H1 (cell line): Measurements from ENCODE around the gene ITPK1.

Experiments used
- POLR2AphosphoS5 ChIP-seq: IDR thresholded peaks from 2 replicates; pipeline ENCODE4 v1.6.1; 2011; ENCODE audit warnings: low read depth, low read length
- RAD21 ChIP-seq, 2 experiments: IDR thresholded peaks in 1 of 2; conservative IDR thresholded peaks in 1 of 2; 2 replicates each; pipeline ENCODE4 v1.6.1; 2011; ENCODE audit warnings: low read depth in 2 of 2, low read length in 2 of 2, improper control_type of control experiment in 1 of 2, inconsistent platforms in 1 of 2, mild to moderate bottlenecking in 1 of 2, moderate library complexity in 1 of 2
- SP4 ChIP-seq: IDR thresholded peaks from 2 replicates; pipeline ENCODE4 v1.6.1; 2012; ENCODE audit warnings: low read length, inconsistent platforms
- TF ChIP-seq, protein P1 (sequence below), 3 experiments: IDR thresholded peaks; 1 replicate in 2 of 3; 2 replicates in 1 of 3; pipeline versions ENCODE4 v1.5.1 to v1.6.1; 2011; ENCODE audit warnings: low read length in 3 of 3, mild to moderate bottlenecking in 3 of 3, inconsistent platforms in 2 of 3, low read depth in 1 of 3, moderate library complexity in 1 of 3; ENCODE audit not compliant: insufficient read depth in 1 of 3; ENCODE audit errors: control extremely low read depth in 1 of 3

DNA sequence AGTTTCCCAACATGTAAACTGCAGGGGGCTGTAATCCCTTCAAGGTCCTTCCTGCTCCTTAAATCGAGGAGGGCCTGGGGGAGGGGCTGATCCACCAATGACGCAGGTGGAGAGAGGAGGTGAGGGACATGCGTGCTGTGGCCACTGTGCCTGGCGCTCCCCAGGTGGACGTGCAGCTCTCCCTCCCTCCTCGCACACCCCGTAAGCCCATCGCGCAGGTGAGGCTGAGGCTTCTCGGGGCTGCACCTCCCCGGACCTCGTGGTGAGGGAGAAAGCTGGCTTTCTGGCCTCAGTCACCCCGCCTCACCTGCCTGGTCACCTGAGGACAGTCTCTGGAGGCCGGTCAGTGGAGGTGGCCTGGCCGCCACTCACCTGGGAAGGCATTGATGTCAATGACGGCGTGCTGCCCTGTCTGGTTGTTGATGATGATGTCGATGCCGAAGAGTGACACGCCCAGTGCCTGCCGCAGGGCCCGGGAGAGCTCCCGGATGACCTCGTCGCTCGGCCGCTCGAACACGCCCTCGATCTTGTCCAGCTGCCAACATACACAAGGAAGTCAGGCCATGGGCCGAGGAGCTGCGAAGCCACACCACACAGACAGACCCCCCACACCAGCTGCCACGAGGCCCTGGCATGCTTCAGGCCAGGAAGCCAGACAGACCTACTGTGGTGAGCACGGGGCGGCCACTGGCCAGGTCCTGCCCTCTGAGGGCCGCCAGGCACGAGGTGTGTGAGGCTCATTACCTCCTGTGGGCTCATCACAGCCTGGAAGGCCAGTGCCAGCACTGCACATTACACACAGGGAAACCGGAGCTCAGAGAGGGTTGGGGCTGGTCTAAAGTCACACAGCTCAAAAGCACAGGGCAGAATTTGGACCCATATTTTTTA, 169.5 kb downstream of the ITPK1 start:
- TF ChIP-seq RAD21 (IDR thresholded peaks at IDR 0.05 in 1 of 2, conservative IDR thresholded peaks at IDR 0.05 in 1 of 2; ENCODE audit: low read depth in 2 of 2, low read length in 2 of 2) (no peak), SP4 (no peak), POLR2AphosphoS5 (no peak)
- TF ChIP-seq, protein P1, sequence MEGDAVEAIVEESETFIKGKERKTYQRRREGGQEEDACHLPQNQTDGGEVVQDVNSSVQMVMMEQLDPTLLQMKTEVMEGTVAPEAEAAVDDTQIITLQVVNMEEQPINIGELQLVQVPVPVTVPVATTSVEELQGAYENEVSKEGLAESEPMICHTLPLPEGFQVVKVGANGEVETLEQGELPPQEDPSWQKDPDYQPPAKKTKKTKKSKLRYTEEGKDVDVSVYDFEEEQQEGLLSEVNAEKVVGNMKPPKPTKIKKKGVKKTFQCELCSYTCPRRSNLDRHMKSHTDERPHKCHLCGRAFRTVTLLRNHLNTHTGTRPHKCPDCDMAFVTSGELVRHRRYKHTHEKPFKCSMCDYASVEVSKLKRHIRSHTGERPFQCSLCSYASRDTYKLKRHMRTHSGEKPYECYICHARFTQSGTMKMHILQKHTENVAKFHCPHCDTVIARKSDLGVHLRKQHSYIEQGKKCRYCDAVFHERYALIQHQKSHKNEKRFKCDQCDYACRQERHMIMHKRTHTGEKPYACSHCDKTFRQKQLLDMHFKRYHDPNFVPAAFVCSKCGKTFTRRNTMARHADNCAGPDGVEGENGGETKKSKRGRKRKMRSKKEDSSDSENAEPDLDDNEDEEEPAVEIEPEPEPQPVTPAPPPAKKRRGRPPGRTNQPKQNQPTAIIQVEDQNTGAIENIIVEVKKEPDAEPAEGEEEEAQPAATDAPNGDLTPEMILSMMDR (IDR thresholded peaks at IDR 0.05; ENCODE audit: control extremely low read depth in 1 of 3, insufficient read depth in 1 of 3, low read depth in 1 of 3, low read length in 3 of 3): no peak
